Stimulated activated naive CD4-positive, alpha-beta T cell treated with Interleukin-2 at 50 U/mL for 16 hours (primary cell): ENCODE data around the gene PFKFB1.

Source experiments
- DNase-seq: peaks from one replicate; lab custom pipeline; 2025; lab: John Stamatoyannopoulos, UW

PFKFB1 gene

DNA sequence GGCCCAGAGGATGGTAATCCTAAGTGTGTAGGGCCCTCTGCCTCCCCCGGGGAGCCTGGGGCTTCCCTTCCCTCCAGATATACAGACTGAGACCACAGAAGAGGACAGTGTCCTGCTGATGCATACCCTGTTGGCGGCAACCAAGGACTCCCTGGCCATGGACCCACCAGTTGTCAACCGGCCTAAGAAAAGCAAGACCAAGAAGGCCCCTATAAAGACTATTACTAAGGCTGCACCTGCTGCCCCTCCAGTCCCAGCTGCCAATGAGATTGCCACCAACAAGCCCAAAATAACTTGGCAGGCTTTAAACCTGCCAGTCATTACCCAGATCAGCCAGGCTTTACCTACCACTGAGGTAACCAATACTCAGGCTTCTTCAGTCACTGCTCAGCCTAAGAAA, 71.4 kb downstream of the PFKFB1 start:
- DNase-seq = no peak

DNA sequence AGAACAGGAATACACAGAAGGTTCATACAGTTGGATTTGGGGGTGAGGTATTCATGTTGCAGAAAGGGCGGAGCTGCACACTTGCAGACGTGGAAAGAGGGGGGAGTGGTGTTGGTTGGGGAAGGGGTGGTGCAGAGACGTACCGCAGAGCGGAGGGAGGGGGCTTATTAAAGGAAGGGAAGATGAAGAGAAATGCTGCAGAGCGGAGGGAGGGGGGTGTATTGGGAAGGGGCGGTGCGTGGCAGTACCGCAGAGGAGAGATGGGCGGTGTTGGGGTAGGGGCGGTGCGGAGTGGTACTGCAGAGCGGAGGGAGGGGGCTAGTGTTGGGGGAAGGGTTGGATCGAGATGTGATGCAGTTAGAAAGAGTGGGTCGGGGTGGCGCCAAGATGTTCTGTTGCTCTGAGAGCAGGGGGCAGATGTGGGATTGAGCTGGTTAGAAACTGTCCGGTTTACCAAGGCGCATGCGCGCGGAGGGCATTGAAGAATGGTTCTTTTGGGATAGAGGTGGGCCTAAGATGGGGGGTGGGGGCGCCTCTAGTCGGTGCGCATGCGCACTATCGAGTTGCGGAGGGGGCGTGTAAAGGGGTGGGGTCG, 72.5 kb downstream of the PFKFB1 start:
- peak; percentile 16 for DNase-seq

DNA sequence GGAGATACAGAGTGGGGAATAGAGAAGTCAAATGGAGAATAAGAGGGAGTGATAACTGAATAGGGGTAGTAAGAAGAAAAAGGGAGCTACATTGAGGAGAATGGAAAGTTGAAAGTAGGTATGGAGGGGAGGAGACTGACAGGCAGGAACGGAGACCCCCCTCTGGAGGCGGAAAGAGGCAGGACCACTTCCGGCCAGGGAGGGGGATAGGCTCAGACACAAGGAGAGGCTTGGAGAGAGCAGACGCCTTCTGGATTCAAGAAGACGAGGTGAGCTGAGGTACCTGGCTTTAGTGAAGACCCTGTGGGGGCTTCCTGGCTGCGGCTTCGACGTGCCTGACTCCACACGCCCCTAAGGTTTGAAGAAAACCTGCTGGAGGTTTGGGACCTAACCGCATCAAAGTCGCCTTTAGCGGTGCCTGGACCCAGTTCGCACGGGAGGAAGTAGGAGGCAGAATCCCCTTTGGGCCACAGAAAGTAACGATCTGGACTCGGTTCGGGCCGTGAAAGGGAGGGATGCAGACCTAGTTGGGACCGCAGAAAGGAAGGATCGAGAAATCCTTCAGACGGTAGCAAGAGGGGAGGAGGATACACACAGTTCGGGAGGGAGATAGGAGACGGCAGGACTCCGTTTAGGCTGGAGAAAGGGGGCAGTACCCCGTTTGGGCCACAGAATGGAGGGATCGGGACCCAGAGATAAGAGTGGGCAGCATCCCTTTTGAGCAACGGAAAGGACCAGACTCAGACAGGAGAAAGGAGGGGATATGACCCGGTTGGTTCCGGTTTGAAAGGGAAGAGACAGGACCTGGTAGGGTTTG, 73.2 kb downstream of the PFKFB1 start, which contains the start of gene TRO:
TSS of gene TRO (plus strand) at position 215 of the 817 bp plus-strand sequence. CDS start 1,423 bp downstream, outside the sequence.
- DNase-seq = no peak

- no peak for DNase-seq
These were observed 84.0 kb downstream of the PFKFB1 start for GRCh38 chrX:54909941-54910340.

DNA sequence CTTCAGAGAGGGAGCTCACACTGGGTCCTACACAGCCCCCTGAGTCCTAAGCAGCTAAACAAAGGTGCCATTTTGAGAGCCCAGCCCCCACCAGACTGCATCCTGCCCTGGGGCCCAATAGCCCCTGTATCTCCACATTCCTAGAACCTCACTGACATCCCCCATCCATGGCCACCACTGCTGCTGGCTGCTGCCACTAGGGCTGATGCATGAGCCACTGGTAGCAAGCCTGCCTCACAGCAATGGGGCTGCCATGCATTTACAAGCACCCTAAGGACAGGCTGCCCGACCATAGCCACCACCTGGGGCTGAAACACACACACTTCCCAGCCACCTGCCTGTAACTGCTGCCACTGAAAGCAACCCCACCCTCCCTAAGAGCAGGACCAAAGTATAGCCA, 99.8 kb downstream of the PFKFB1 start:
- no peak for DNase-seq

DNA sequence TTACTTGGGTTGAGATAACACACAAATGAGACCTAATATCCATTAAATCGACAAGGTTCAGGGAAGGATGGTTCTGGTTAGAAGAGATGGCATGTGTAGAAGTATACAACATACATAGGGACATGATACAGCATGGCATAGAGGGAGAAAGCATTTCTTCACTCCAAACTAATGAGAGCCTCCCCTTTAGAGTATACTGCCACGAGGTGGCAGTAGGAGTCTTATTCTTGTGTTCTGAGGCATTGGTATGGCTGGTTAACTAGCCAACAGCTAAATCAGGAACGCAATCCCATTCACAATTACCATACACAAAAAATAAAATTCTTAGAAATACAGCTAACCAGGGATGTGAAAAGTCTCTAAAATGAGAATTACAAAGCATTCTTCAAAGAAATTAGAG, 102.4 kb downstream of the PFKFB1 start:
- no peak for DNase-seq

DNA sequence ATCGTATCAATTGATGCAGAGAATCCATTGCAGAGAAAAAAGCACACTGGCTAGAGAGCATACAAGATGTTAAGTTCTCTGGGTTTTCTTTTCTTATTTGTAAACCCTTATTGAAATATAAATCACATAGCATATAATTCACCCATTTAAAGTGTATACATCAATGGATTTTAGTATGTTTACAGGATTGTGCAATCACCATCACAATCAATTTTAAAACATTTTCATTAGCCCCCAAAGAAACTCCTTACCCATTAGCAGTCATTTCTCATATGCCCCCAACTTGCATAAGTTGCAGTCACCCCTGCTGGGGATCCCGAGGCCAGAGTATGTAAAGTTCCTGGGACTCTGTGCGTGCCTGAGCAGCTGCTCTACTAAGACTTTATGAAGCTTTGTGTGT, 108.2 kb downstream of the PFKFB1 start:
- no peak for DNase-seq
